GM18907 (cell line): ENCODE data around the gene SETMAR.
"Not testable (repeated sequence)": the region's sequence is repeated elsewhere in the genome, so short reads cannot be mapped to it uniquely, and the experiment has no call there.

Source experiments
- ATAC-seq: cut with Tn5 transposase; IDR thresholded peaks from one replicate; pipeline ENCODE4 v1.9.1; 2021; ENCODE audit warnings: mild to moderate bottlenecking, moderate library complexity; ENCODE audit not compliant: unreplicated experiment

Gene SETMAR

DNA sequence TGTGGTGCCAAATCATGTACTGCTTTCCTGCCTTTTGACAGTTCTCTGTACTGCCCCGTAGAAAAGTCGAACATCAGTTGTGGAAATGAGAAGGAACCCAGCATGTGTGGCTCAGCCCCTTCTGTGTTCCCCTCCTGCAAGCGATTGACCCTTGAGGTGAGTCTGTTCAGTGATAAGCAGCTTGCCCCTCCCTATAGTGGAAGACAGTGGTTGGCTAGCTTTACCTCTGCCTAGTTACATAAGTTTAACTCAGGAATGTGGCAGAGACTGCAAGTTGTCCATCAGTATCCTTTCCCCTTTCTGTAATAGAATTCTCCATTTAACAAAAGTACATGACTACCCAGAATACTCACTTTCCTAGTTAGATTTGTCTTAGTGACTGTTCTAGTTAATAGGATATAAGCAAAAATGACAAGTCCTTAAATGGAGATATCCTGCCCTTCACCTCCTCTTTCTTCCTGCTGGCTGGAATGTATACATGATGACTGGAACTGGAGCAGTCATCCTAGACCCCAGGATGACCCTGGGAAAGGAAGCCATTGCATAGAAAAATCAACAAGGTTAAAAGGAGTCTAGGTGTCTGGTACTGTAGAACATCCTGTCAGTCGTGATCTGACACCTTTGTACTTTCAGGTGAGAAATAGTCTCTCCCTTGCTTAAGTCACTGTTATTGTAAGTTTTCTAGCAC lies 10.6 kb downstream of the SETMAR start:
- ATAC-seq = no peak

GRCh38 chr3:4314688-4315087 lies 11.5 kb downstream of the SETMAR start:
- ATAC-seq = no peak

GRCh38 chr3:4320096-4320911 lies 17.1 kb downstream of the SETMAR start:
- no peak for ATAC-seq

DNA sequence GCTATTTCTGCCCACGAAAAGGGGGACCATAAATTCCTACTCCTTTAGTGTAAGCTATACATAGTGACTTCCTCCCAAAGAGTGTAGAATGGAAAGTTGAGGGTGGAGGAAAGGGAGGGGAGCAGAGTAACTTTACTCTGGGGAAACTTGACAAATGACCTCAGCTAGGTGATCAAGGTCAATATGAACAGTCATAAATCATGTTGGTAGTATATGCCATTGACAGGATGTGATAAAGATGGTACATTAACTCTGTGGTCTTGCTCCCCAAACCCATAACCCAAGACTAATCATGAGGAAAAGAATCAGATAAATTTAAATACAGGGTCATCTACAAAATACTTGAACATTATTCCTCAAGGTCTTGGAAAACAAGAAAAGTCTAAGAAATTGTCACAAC lies 18.6 kb downstream of the SETMAR start:
- no peak for ATAC-seq

DNA sequence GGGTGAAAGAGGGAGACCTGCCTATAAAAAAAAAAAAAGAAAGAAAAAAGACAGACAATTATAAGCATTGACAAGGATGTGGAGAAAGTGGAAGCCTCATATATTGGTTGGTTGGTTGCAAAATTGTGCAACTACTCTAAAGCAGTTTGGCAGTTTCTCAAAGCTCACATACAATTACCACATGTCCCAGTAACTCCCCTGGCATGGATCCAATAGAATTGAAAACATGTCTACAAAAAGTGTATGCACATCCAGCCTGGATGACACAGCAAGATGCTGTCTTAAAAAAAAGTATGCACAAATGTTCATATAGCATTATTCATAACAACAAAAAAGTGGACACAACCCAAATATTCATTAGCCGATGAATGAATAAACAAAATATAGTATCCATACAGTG lies 19.5 kb downstream of the SETMAR start:
- ATAC-seq = no peak

DNA sequence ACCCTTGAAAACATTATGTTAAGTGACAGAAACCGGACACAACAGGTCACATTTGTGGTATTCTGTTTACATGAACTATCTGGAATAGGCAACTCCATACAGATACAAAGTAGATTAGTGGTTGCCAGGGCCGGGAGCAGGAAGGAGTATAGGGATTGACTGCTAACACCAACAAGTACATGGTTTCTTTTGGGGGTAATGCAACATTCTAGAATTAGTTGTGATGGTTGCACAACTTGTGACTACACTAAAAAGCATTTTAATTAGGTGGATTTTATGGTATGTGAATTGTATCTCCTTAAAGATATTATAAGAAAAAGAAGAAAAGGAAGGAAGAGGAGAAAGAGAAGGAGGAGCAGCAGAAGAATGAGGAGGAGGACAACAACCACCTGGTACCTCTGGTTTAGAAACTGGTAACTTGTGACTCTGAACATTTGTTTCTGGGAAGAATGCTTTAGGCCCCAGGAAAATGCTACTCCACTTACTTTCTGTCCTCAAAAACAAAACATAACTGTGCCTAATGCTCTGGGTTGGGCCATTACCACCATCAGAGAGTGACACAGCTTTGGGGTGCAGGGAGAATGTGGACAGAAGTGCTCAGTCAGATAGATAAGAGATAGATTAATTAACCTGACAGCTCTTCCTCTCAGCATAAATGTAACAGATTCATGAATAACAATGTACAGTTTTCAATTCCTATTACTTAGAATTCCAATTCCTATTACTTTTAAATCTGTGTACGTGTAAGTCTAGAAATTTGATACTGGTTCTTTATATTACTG lies 20.3 kb downstream of the SETMAR start:
- no peak for ATAC-seq

DNA sequence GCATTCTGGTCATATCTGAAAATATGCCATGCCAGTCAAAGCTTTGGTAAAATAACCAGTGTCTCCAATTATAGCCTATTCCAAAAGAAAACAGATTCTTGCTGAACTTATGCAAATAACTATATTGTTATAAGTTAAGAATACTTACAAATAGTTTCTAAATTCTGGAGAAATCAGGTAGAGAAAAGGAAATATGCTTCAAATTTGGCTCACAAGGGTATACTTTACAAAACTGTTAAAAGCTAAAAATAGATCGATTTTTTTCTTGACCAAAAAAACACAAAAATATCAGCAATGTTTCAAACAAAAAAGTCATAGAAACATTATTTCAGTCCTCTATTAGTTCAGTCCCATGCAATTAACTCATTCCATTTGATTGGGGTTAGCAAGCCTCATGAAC lies 23.7 kb downstream of the SETMAR start:
- no peak for ATAC-seq

- not testable (repeated sequence) for ATAC-seq
Measured at GRCh38 chr3:4329806-4330205, 26.6 kb downstream of the SETMAR start.

DNA sequence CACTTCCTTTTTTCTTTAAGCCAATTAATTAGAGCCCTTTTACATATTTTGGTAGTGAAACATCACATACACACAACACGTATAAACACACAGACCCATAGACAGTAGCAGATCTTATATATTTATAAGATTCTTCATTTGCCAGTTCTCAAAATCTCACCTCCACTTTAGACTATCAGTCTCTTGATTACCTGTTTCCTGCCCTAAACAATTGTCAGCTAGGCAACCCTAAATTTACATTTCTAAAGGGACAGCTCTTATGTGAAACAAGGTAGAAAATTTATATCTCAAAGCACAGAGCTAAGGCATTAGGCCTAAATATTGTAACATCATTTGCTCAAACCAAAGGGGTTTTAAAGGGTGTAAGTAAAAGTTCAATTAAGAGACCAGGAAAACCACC lies 28.9 kb downstream of the SETMAR start:
- no peak for ATAC-seq

- no peak for ATAC-seq
Measured at GRCh38 chr3:4332574-4332973, 29.4 kb downstream of the SETMAR start.

- no peak for ATAC-seq
Measured at GRCh38 chr3:4332991-4333390, 29.8 kb downstream of the SETMAR start.

- ATAC-seq = no peak
Measured at GRCh38 chr3:4334548-4334947, 31.4 kb downstream of the SETMAR start.

GRCh38 chr3:4335840-4336562 lies 32.8 kb downstream of the SETMAR start:
- no peak for ATAC-seq

DNA sequence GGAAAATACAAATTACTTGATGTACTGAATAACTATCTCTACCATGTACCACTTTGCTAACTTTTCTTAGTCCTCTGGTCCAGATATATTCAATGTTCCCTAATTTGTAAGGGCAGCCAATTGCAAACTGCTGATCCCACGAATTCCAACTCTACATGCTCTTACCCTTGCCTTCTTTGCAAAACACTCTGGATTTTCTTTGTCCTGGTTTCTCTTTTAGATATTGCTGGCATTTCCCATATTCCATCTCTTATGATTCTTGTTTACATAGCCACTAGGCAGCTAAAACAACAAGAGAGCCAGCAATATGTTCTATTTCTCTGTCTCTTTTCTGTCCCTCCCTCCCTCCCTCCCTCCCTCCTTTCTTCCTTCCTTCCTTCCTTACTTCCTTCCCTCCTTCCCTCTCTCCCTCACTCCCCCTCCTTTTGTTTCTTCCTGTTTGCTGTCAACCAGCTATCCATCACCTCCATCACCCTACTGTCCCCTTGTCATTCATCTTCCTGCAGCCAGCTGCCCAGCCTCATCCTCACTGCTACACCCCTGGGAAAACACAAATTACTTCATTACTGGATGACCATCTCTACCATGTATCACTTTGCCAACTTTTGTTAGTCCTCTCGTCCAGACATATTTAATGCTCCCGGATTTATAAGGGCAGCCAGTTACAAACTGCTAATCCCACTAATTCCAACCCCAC lies 33.8 kb downstream of the SETMAR start:
- no peak for ATAC-seq

DNA sequence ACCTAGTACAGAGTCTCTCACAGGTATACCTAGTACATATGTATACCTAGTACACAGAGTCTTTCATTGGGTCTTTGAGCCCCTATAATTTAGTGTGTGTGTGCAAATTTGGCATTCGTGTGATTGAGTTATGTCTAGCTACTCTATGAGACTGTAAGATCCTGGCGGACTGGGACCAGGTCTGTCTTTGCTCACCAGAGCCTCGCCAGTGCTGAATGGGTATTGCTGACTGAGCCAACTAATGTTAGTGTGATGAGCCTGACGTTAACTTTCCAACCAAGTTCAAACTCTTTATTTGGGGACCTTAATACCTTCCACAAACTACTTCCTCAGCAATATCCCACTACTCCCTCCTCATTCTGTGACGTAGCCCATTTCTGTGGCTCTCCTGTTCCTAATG lies 35.6 kb downstream of the SETMAR start:
- no peak for ATAC-seq

- no peak for ATAC-seq
Measured at GRCh38 chr3:4340077-4340410, 36.9 kb downstream of the SETMAR start.

DNA sequence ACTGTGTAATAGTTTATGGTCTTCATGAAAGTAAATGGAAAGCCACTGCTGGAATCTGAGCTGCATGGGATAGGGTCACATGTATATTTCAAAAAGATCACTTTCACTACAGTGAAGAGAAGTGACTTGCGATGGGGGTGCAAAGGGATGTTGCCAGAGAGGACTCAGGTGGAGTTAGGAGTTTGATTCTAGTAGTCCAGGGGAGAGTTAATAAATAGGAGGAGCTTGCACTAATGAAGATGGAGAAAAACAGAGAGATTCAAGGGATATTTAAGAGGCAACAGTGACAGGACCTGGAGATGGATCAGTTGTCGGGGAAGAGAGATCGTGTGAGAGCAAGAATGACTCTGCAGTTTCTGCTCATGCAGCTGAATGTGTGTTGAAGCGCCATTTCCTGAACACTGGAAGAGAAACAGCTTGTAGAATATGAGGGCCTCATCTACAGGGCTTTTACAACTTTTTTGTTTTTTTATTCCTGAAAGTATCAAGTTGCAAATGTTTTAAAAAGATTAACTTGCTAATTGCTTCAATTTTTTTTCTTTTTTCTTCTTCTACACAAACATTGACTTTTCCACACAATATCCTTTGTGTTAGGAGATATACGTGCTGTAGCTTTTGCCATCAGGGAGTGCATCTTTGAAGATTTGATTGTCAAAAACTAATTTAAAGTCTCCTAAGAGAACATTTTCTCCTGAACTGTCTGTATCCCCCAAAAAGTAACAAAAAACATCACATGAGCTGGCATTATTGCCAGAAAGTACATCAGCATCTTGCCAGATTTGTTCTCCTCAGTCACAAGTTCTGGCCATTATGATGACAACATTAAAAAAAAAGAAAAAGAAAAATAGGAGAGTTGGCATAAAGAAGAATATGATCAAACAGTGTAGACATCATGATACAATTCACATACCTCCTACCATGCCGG lies 37.5 kb downstream of the SETMAR start:
- ATAC-seq = no peak

- ATAC-seq = no peak
Measured at GRCh38 chr3:4341336-4341675, 38.1 kb downstream of the SETMAR start.

GRCh38 chr3:4343258-4343657 lies 40.1 kb downstream of the SETMAR start:
- no peak for ATAC-seq

DNA sequence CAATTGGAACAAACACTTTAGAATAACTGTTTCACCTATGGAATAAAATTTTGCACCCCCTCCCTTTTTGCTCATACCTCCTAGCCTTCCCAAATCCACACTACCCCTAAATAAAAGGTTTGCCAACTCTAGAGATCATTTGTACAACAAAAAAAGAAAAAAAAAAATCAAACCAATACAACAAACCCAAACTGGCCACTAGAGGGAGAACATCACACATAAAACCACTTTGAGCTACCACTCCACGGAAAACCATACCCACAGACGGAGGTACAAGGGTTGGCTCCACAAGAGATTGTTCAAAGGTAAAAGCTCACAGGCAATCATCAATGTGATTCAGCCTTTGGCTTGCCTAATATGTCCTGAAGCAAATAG lies 47.6 kb downstream of the SETMAR start:
- ATAC-seq = peak; percentile 91
